Subcutaneous adipose tissue (tissue), 4 donors: ENCODE measurements around the gene CTRL. TPM values are rescaled to one million over a fixed set of nuclear protein-coding genes. Genes with fewer than 3 reads are reported as not detected.

ENCODE experiments used
- CTCF ChIP-seq: fragments of 450-650 bp; IDR thresholded peaks from one replicate; pipeline ENCODE4 v1.5.1; 2016; ENCODE audit warnings: low read depth, mild to moderate bottlenecking, control low read depth, antibody characterized with exemption, moderate library complexity
- total RNA-seq, 4 donors: library from RNA; depleted of rRNA; stranded (reverse); fragments of >200 nt; gene quantifications; one replicate each; pipeline ENCODE4 v1.1.0, GENCODE V29; 2016

The CTRL gene
- total RNA-seq, 4 donors from 2014 or later = 0.85 to 4.1 (median 0.88) TPM; not detected in 1

- TF ChIP-seq CTCF = no peak
Measured at GRCh38 chr16:67949645-67950044, 18.0 kb upstream of the CTRL start.

GRCh38 chr16:67948015-67948414 lies 16.4 kb upstream of the CTRL start:
- TF ChIP-seq CTCF = no peak

- no peak for TF ChIP-seq CTCF
Measured at GRCh38 chr16:67946966-67947558, 15.4 kb upstream of the CTRL start.

- TF ChIP-seq CTCF = no peak
Measured at GRCh38 chr16:67946128-67946569, 14.5 kb upstream of the CTRL start.

GRCh38 chr16:67945392-67945933 lies 13.8 kb upstream of the CTRL start:
- TF ChIP-seq CTCF = no peak

GRCh38 chr16:67944690-67945391 lies 13.2 kb upstream of the CTRL start:
- no peak for TF ChIP-seq CTCF
